Measurements from ENCODE around the gene RPS21. TPM values are rescaled to one million over a fixed set of nuclear protein-coding genes. Genes with fewer than 3 reads are reported as not detected.

RPS21 gene
- total and polyA plus RNA-seq, 2 of the 4 experiments (the other 2 are of a cell fraction) = 2,710 to 4,298 TPM

DNA sequence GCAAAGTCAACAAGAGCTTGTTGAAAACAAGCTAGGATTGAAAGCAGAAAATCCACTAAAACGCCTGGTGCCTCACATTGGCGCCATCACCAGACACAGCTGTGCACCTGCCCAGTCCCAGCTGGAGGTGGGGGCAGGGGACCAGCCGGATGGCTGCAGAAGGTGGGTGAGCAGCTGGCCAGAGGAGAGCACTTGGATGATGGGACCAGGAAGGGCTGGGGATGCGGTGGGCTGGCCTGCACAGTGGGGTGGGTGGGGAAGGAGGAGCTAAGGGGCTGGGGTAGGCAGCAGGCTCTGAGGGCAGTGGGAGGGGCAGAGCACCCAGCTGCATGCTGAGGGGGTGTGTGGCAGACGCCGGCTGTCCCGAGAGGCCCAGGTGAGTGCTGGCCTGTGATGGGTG, 13.1 kb downstream of the RPS21 start:
- Histone ChIP-seq H3K4ac (ENCODE audit: low read depth, low read length) (no peak overlapping the region), H3K4me1 (ENCODE audit: control insufficient read depth, insufficient read depth, low read length) (no peaks in the 10 kb centered on the region), H3K56ac (ENCODE audit: extremely low read depth, insufficient read depth, low read length) (no peak overlapping the region), H4K8ac (ENCODE audit: low read depth in 2 of 2, low read length in 2 of 2) (no peak overlapping the region), H2BK20ac (ENCODE audit: low read depth, low read length) (no peak overlapping the region), H3K4me3 (ENCODE audit: insufficient read depth, low read depth, low read length) (no peak overlapping the region), H2BK120ac (ENCODE audit: low read depth, low read length) (no peak overlapping the region), H2AK5ac (ENCODE audit: low read depth, low read length) (no peak overlapping the region), H3K27me3 (ENCODE audit: control insufficient read depth, insufficient read depth, low read length) (no peaks in the 10 kb centered on the region), H3K79me1 (ENCODE audit: low read depth in 1 of 2, low read length in 2 of 2) (peaks cover 6 to 13% of the 10 kb centered on the region in 2 experiments; a peak in 3 of 4 replicates), H3K14ac (replicated peaks; ENCODE audit: low read depth, low read length) (no peak overlapping the region), H2AFZ (replicated peaks; ENCODE audit: low read length, poor library complexity) (no peak overlapping the region), H2AK9ac (replicated peaks; ENCODE audit: low read depth, low read length, poor library complexity) (no peak overlapping the region), H3K23ac (ENCODE audit: low read depth, low read length) (no peak overlapping the region), H3K27ac (ENCODE audit: insufficient read depth, low read length) (no peak overlapping the region), H3K9me3 (ENCODE audit: control insufficient read depth, insufficient read depth, low read length) (no peaks in the 10 kb centered on the region), H2BK5ac (ENCODE audit: low read depth, low read length, poor library complexity, severe bottlenecking) (no peak overlapping the region), H3K4me2 (ENCODE audit: low read depth, low read length) (no peak overlapping the region), H3K18ac (ENCODE audit: low read depth, low read length) (no peak overlapping the region), H4K5ac (ENCODE audit: low read depth, low read length) (no peak overlapping the region), H3K9ac (ENCODE audit: low read depth, low read length) (no peak overlapping the region), H3K9me1 (ENCODE audit: insufficient read depth, low read length) (0 out of 2 replicates have a peak, but pooled peaks cover 4% of the 10 kb centered on the region), H4K91ac (ENCODE audit: insufficient read depth, low read depth, low read length) (no peak overlapping the region), H2BK15ac (ENCODE audit: low read depth, low read length) (no peak overlapping the region), H4K20me1 (ENCODE audit: insufficient read depth, low read length) (peaks cover 13% of the 10 kb centered on the region; the same call in 1 of the 2 replicates), H3K36me3 (ENCODE audit: control insufficient read depth, insufficient read depth, low read length) (peaks cover 7% of the 10 kb centered on the region)
- WGBS, 2 experiments (ENCODE audit: extremely low coverage in 2 of 2, insufficient read length in 1 of 2) = 81% methylated on average over 3 of the region's 7 CpGs; no CpG with 5 or more reads in 1 of the 2 experiments
- in situ Hi-C loops (cut with MboI; ENCODE audit: low sequenced_read_pairs) (no loop called here), dilution Hi-C loops (cut with HindIII; ENCODE audit: low sequenced_read_pairs, unreplicated experiment) (no loop called here), intact Hi-C loops (cut with micrococcal nuclease) (no loop called here)
- POLR2A ChIA-PET (ENCODE audit: unreplicated experiment) = no interaction called here
- no TSS peak for BruUV-seq (replicated peaks)
- DNase-seq (no peak), ATAC-seq (ENCODE audit: low read depth) (no peak)
- CTCF ChIA-PET = no interaction called here
- TF ChIP-seq, protein P1, sequence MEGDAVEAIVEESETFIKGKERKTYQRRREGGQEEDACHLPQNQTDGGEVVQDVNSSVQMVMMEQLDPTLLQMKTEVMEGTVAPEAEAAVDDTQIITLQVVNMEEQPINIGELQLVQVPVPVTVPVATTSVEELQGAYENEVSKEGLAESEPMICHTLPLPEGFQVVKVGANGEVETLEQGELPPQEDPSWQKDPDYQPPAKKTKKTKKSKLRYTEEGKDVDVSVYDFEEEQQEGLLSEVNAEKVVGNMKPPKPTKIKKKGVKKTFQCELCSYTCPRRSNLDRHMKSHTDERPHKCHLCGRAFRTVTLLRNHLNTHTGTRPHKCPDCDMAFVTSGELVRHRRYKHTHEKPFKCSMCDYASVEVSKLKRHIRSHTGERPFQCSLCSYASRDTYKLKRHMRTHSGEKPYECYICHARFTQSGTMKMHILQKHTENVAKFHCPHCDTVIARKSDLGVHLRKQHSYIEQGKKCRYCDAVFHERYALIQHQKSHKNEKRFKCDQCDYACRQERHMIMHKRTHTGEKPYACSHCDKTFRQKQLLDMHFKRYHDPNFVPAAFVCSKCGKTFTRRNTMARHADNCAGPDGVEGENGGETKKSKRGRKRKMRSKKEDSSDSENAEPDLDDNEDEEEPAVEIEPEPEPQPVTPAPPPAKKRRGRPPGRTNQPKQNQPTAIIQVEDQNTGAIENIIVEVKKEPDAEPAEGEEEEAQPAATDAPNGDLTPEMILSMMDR (conservative IDR thresholded peaks at IDR 0.05; ENCODE audit: low read depth, low read length) = no peak
- TF ChIP-seq SMC3 (IDR thresholded peaks at IDR 0.05; ENCODE audit: low read depth, low read length) = no peak
- TF ChIP-seq, protein P2, sequence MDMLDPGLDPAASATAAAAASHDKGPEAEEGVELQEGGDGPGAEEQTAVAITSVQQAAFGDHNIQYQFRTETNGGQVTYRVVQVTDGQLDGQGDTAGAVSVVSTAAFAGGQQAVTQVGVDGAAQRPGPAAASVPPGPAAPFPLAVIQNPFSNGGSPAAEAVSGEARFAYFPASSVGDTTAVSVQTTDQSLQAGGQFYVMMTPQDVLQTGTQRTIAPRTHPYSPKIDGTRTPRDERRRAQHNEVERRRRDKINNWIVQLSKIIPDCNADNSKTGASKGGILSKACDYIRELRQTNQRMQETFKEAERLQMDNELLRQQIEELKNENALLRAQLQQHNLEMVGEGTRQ (IDR thresholded peaks at IDR 0.05; ENCODE audit: low read depth, low read length) = no peak
- TF ChIP-seq FOS (IDR thresholded peaks at IDR 0.05; ENCODE audit: low read depth, low read length) = no peak
- no peak for TF ChIP-seq RFX5 (IDR thresholded peaks at IDR 0.05; ENCODE audit: low read depth, low read length)

All from IMR-90 (cell line).